Naive B cell (primary cell): ENCODE measurements around the gene HMGCL. TPM values are rescaled to one million over a fixed set of nuclear protein-coding genes. Genes with fewer than 3 reads are reported as not detected.
A peak's percentile ranks its signal among the peaks of the same experiment; 100 is the strongest.
"Not testable (repeated sequence)": the region's sequence is repeated elsewhere in the genome, so short reads cannot be mapped to it uniquely, and the experiment has no call there.

Experiments used
- ATAC-seq, 2 donors: fragments of 150-1000 bp; cut with Tn5 transposase; 2 replicates each; pipeline ENCODE4 v1.10.0; 2021; ENCODE audit warnings: low read depth in 2 of 2, mild to moderate bottlenecking in 2 of 2, moderate library complexity in 2 of 2
- DNase-seq: peaks from one replicate; pipeline ENCODE4 v3.0.0; 2022
- H3K27ac Mint-ChIP-seq, 6 donors: one replicate each; pipeline ENCODE4 v1.8.0; 2020 to 2022; ENCODE audit warnings: mild to moderate bottlenecking in 6 of 6, mixed read lengths in 6 of 6, moderate library complexity in 5 of 6, inconsistent platforms in 2 of 6
- H3K27me3 Mint-ChIP-seq, 3 donors: one replicate each; pipeline ENCODE4 v1.8.0; 2021 to 2022; ENCODE audit warnings: mixed read lengths in 3 of 3, mild to moderate bottlenecking in 1 of 3
- H3K36me3 Mint-ChIP-seq, 2 donors: one replicate each; pipeline ENCODE4 v1.8.0; 2020 to 2022; ENCODE audit warnings: mixed read lengths in 2 of 2, inconsistent platforms in 1 of 2, mild to moderate bottlenecking in 1 of 2
- H3K4me1 Mint-ChIP-seq, 3 donors: one replicate each; pipeline ENCODE4 v1.8.0; 2020 to 2022; ENCODE audit warnings: mixed read lengths in 3 of 3, inconsistent platforms in 1 of 3, mild to moderate bottlenecking in 1 of 3, moderate library complexity in 1 of 3
- H3K4me3 Mint-ChIP-seq, 8 donors: one replicate each; pipeline ENCODE4 v1.8.0; 2020 to 2022; ENCODE audit warnings: mild to moderate bottlenecking in 8 of 8, mixed read lengths in 8 of 8, moderate library complexity in 8 of 8, inconsistent platforms in 2 of 8
- H3K9me3 Mint-ChIP-seq, 7 donors: one replicate each; pipeline ENCODE4 v1.8.0; 2020 to 2022; ENCODE audit warnings: mixed read lengths in 7 of 7, mild to moderate bottlenecking in 5 of 7, inconsistent platforms in 2 of 7, moderate library complexity in 1 of 7
- polyA plus RNA-seq, 6 donors: library from polyadenylated mRNA; unstranded; fragments of 300-500 nt; fragmentation: Illumina TruSeq; gene quantifications; one replicate each; pipeline ENCODE4 v1.2.3, GENCODE V29; 2021; ENCODE audit warnings: low read depth in 6 of 6

Gene HMGCL
- polyA plus RNA-seq, 6 donors from 2014 or later: 16.0 to 42.2 (median 27.7) TPM

- Mint-ChIP-seq H3K27me3 (no peaks in the 10 kb centered on the region), H3K4me3 (peak overlapping the region in 5 of 8 donors; percentile 22 to 67 (median 54)), H3K36me3 (peaks cover 0 to 8% of the 10 kb centered on the region in 2 donors), H3K27ac (peak overlapping the region in 3 of 6 donors; percentile 66 to 97 (median 85)), H3K4me1 (peaks cover 23 to 39% (median 31%) of the 10 kb centered on the region in 3 donors), H3K9me3 (no peaks in the 10 kb centered on the region)
- ATAC-seq (peak in 1 of 2 donors; percentile 27), DNase-seq (peak; percentile 23)
Observed at GRCh38 chr1:23793018-23793781, 32.0 kb downstream of the HMGCL start.

GRCh38 chr1:23792151-23792945 is 32.9 kb downstream of the HMGCL start:
- no peak for ATAC-seq
- Mint-ChIP-seq H3K27ac (peak overlapping the region in 4 of 6 donors; percentile 30 to 97 (median 95)), H3K4me1 (peaks cover 23 to 39% (median 31%) of the 10 kb centered on the region in 3 donors), H3K9me3 (no peaks in the 10 kb centered on the region), H3K4me3 (peak overlapping the region; percentile 93 to 99 (median 98)), H3K36me3 (peaks cover 1 to 16% of the 10 kb centered on the region in 2 donors), H3K27me3 (no peaks in the 10 kb centered on the region)
- no peak for DNase-seq

GRCh38 chr1:23791516-23792047 is 33.6 kb downstream of the HMGCL start:
- H3K9me3 Mint-ChIP-seq: no peaks in the 10 kb centered on the region
- H3K27ac Mint-ChIP-seq: peak overlapping the region; percentile 92 to 98 (median 97)

GRCh38 chr1:23790696-23791515 is 34.3 kb downstream of the HMGCL start, which contains the start of gene LYPLA2:
LYPLA2 (plus strand) TSS chr1:23791145; CDS start chr1:23792683, 1,538 bp downstream.
- H3K4me3 Mint-ChIP-seq: peak within 1 kb of the TSS; percentile 93 to 99 (median 98)
- DNase-seq (peak; percentile 81), ATAC-seq (peak; percentile 92 to 93)
- peaks cover 9 to 26% of the 10 kb centered on the region in 2 donors for H3K36me3 Mint-ChIP-seq
- H3K27me3 Mint-ChIP-seq: no peaks in the 10 kb centered on the region
- peak within 1 kb of the TSS; percentile 92 to 98 (median 97) for H3K27ac Mint-ChIP-seq
- H3K4me1 Mint-ChIP-seq: peaks cover 23 to 39% (median 31%) of the 10 kb centered on the region in 3 donors
- H3K9me3 Mint-ChIP-seq: no peaks in the 10 kb centered on the region

More at GRCh38 chr1:23791516-23792047, 33.6 kb downstream of the HMGCL start:
- ATAC-seq (peak; percentile 28 to 29), DNase-seq (no peak)
- peaks cover 9 to 20% of the 10 kb centered on the region in 2 donors for H3K36me3 Mint-ChIP-seq
- no peaks in the 10 kb centered on the region for H3K27me3 Mint-ChIP-seq
- peaks cover 23 to 39% (median 31%) of the 10 kb centered on the region in 3 donors for H3K4me1 Mint-ChIP-seq
- H3K4me3 Mint-ChIP-seq: peak overlapping the region; percentile 93 to 99 (median 98)

GRCh38 chr1:23788695-23789094 is 36.5 kb downstream of the HMGCL start:
- Mint-ChIP-seq H3K27me3 (no peaks in the 10 kb centered on the region), H3K36me3 (peaks cover 9 to 20% of the 10 kb centered on the region in 2 donors), H3K4me1 (peaks cover 23 to 32% (median 27%) of the 10 kb centered on the region in 3 donors), H3K4me3 (peak overlapping the region in 5 of 8 donors; percentile 22 to 84 (median 66)), H3K27ac (peak overlapping the region in 3 of 6 donors; percentile 12 to 32 (median 29)), H3K9me3 (no peaks in the 10 kb centered on the region)
- no peak for ATAC-seq
- no peak for DNase-seq

- Mint-ChIP-seq H3K4me3 (peak overlapping the region in 1 of 8 donors; percentile 84), H3K9me3 (no peaks in the 10 kb centered on the region), H3K27me3 (no peaks in the 10 kb centered on the region), H3K4me1 (peaks cover 23 to 25% (median 24%) of the 10 kb centered on the region in 3 donors), H3K27ac (peak overlapping the region in 1 of 6 donors; percentile 20), H3K36me3 (peaks cover 9 to 20% of the 10 kb centered on the region in 2 donors)
- DNase-seq: no peak
- no peak for ATAC-seq
Observed at GRCh38 chr1:23787701-23788100, 37.5 kb downstream of the HMGCL start.

DNA sequence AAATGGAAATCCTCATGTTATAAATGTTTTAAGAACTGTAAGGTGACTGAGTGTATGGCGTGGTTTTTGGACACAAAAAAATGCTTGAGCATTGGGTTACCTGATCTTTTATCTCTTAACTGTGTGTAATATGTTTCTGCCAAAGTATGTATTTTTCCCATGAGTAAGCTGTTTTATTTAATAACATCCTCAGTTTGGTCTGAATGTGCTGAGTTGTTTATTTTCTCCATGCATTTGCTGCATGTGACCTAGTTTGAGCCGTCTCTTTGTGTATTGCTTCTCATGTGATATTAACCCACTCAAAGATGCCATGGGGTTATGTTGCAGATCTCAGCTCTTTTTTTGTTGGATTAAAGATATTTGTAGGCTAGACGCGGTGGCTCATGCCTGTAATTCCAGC is 40.4 kb downstream of the HMGCL start:
- Mint-ChIP-seq H3K27ac (peak overlapping the region in 1 of 6 donors; percentile 57), H3K4me3 (peak overlapping the region in 1 of 8 donors; percentile 34)

GRCh38 chr1:23783141-23783540 is 42.1 kb downstream of the HMGCL start:
- H3K9me3 Mint-ChIP-seq, H3K27me3 Mint-ChIP-seq, H3K4me3 Mint-ChIP-seq, DNase-seq, ATAC-seq: not testable (repeated sequence)
- H3K4me1 Mint-ChIP-seq: peaks cover 13 to 29% (median 19%) of the 10 kb centered on the region in 3 donors
- peaks cover 14 to 20% of the 10 kb centered on the region in 2 donors for H3K36me3 Mint-ChIP-seq
- peak overlapping the region in 1 of 6 donors; percentile 69 for H3K27ac Mint-ChIP-seq

More for the DNA sequence above, 40.4 kb downstream of the HMGCL start:
- DNase-seq: no peak
- Mint-ChIP-seq H3K9me3 (no peaks in the 10 kb centered on the region), H3K27me3 (no peaks in the 10 kb centered on the region), H3K36me3 (peaks cover 14 to 20% of the 10 kb centered on the region in 2 donors), H3K4me1 (peaks cover 5 to 17% (median 11%) of the 10 kb centered on the region in 3 donors)
- ATAC-seq: no peak

DNA sequence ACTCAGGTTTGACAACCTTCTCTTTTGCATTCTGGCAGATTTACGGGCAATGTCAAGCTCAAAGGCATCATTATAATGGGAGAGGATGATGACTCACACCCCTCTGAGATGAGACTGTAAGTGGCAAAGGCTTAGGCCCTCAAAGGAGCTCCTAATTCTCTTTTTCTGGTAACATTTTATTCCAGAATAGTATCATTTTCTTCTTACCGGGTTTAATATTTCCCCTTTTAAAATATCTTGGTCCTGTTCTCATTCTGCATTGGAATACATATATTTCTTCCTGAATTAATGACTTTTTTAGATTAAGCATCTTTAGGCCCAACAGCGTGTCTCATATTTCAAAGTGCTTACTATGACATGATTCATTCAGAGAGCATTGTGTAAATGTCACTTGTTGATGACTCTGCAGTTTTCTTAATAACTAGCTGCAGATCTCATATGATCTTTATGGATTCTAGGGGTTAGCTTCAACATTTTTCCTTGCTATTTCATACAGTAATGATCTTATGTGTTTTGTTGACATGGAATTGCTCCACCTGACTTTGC is 45.3 kb downstream of the HMGCL start:
- no peak for DNase-seq
- Mint-ChIP-seq H3K36me3 (peaks cover 0 to 4% of the 10 kb centered on the region in 2 donors), H3K9me3 (no peaks in the 10 kb centered on the region), H3K27ac (peak overlapping the region in 4 of 6 donors; percentile 22 to 94 (median 76)), H3K4me3 (peak overlapping the region in 7 of 8 donors; percentile 69 to 97 (median 91)), H3K4me1 (peaks cover 13 to 51% (median 19%) of the 10 kb centered on the region in 3 donors), H3K27me3 (no peaks in the 10 kb centered on the region)
- no peak for ATAC-seq

DNA sequence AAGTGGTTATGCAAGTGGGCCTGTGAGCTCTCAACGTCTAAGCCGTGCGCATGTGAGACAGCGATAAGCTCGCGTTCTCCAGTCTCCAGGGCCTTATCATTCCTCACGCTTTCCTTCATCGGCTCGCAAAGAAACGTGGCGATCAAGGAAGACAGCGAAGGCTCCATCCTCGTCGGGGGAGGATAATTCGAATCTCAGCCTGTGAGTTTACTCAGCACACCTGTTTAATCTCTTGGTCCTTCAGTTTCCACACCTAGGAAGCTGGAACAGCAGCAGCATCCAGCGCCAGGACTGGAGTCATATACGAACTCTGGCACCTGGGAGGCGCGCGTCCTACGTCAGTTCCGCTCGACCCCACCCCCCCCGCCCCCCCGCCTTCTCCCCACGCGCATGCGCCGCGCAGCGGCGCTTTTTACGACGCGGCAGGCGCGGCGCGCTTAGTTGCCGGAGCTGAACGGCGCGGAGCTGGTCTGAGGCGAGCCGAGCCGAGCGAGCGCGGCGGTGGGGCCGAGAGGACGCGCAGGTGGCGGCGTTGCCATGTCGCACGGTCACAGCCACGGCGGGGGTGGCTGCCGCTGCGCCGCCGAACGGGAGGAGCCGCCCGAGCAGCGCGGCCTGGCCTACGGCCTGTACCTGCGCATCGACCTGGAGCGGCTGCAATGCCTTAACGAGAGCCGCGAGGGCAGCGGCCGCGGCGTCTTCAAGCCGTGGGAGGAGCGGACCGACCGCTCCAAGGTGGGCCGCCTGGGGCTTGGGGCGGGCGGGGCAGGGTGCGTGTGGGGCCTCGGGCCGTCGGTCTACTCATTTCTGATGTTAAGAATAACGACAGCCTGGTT is 47.0 kb downstream of the HMGCL start, which contains the start of gene PITHD1:
TSS of gene PITHD1 (plus strand) at position 440 of the 836 bp plus-strand sequence. CDS start at position 538, 98 bp downstream.
- H3K4me1 Mint-ChIP-seq: peaks cover 13 to 57% (median 19%) of the 10 kb centered on the region in 3 donors
- no peaks in the 10 kb centered on the region for H3K9me3 Mint-ChIP-seq
- ATAC-seq: peak; percentile 89 to 95
- H3K4me3 Mint-ChIP-seq: peak within 1 kb of the TSS; percentile 88 to 97 (median 95)
- DNase-seq: peak; percentile 83
- no peaks in the 10 kb centered on the region for H3K27me3 Mint-ChIP-seq
- H3K36me3 Mint-ChIP-seq: peaks cover 0 to 4% of the 10 kb centered on the region in 2 donors
- H3K27ac Mint-ChIP-seq: peak within 1 kb of the TSS; percentile 94 to 99 (median 98)

DNA sequence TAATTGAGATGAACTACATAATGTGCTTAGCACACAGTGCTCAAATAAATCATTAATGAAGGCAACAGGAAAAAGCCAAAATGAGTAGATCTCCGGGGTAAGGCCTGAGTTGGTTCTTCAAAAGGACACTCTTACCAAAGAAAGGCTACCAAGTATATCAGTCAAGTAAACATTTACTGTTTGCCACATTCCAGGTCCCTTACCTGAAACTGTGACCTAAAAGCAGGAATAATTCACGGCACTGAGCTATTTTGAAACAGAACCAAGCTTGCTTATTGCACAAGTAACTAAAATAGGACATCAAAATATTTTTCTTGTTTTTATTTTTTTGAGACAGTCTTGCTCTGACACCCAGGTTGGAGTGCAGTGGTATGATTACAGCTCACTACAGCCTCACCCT is 49.0 kb downstream of the HMGCL start:
- H3K27ac Mint-ChIP-seq: no peak overlapping the region
- H3K4me3 Mint-ChIP-seq: peak overlapping the region in 5 of 8 donors; percentile 18 to 96 (median 89)

More for the DNA sequence above, 49.0 kb downstream of the HMGCL start:
- DNase-seq (no peak), ATAC-seq (no peak)
- Mint-ChIP-seq H3K27me3 (no peaks in the 10 kb centered on the region), H3K36me3 (no peaks in the 10 kb centered on the region), H3K4me1 (peaks cover 17 to 52% (median 19%) of the 10 kb centered on the region in 3 donors), H3K9me3 (no peaks in the 10 kb centered on the region)
